HG03342 (cell line): ENCODE measurements around the gene COPE.
"Not testable (repeated sequence)": the region's sequence is repeated elsewhere in the genome, so short reads cannot be mapped to it uniquely, and the experiment has no call there.

ENCODE experiments used
- ATAC-seq: cut with Tn5 transposase; IDR thresholded peaks from one replicate; pipeline ENCODE4 v1.9.1; 2021; ENCODE audit warnings: mild to moderate bottlenecking, moderate library complexity; ENCODE audit not compliant: unreplicated experiment

Gene COPE

GRCh38 chr19:18919086-18919899, at the start of gene COPE, which contains the start of gene DDX49:
TSS of gene COPE (minus strand) at chr19:18919387. CDS start at chr19:18919348, 39 bp downstream.
TSS of gene DDX49 (plus strand) at chr19:18919715. CDS start at chr19:18919742, 27 bp downstream.
- ATAC-seq: peak; percentile 93

- ATAC-seq: no peak
These were observed 48.4 kb upstream of the COPE start for GRCh38 chr19:18967358-18968146.

GRCh38 chr19:18966307-18966706, 47.1 kb upstream of the COPE start:
- ATAC-seq: no peak

GRCh38 chr19:18964121-18964520, 44.9 kb upstream of the COPE start:
- no peak for ATAC-seq

GRCh38 chr19:18961767-18962620, 42.8 kb upstream of the COPE start:
- ATAC-seq: no peak

- ATAC-seq: no peak
These were observed 41.2 kb upstream of the COPE start for GRCh38 chr19:18960370-18960769.

GRCh38 chr19:18955042-18955441, 35.9 kb upstream of the COPE start:
- ATAC-seq: no peak

GRCh38 chr19:18954094-18954493, 34.9 kb upstream of the COPE start:
- ATAC-seq: no peak

- not testable (repeated sequence) for ATAC-seq
These were observed 33.3 kb upstream of the COPE start for GRCh38 chr19:18952364-18953003.

GRCh38 chr19:18951721-18952281, 32.6 kb upstream of the COPE start:
- no peak for ATAC-seq

- ATAC-seq: no peak
These were observed 30.7 kb upstream of the COPE start for GRCh38 chr19:18949858-18950257.

GRCh38 chr19:18948976-18949356, 29.8 kb upstream of the COPE start:
- no peak for ATAC-seq

- ATAC-seq: no peak
These were observed 29.1 kb upstream of the COPE start for GRCh38 chr19:18948075-18948975.

GRCh38 chr19:18946918-18947317, 27.7 kb upstream of the COPE start:
- no peak for ATAC-seq

GRCh38 chr19:18946335-18946734, 27.1 kb upstream of the COPE start:
- ATAC-seq: no peak

GRCh38 chr19:18945297-18945696, 26.1 kb upstream of the COPE start:
- ATAC-seq: no peak

GRCh38 chr19:18943465-18943864, 24.3 kb upstream of the COPE start:
- no peak for ATAC-seq

- no peak for ATAC-seq
These were observed 23.5 kb upstream of the COPE start for GRCh38 chr19:18942692-18943091.

GRCh38 chr19:18941628-18942354, 22.6 kb upstream of the COPE start:
- no peak for ATAC-seq
